Activated T-helper 1 cell treated with anti-CD3 and anti-CD28 coated beads, Interleukin-12 subunit alpha, Interleukin-12 subunit beta, Interleukin-2, Interleukin-4 antibody, amounts not matched to agents 30 ng/mL and 10 ng/mL and 1 ng/mL, durations not matched to agents 14 hours and 24 hours and 36 hours (primary cell): ENCODE measurements around the gene FAM236D. TPM values are rescaled to one million over a fixed set of nuclear protein-coding genes. Genes with fewer than 3 reads are reported as not detected.
"Not testable (repeated sequence)": the region's sequence is repeated elsewhere in the genome, so short reads cannot be mapped to it uniquely, and the experiment has no call there.

Experiments
- DNase-seq: peaks from one replicate; pipeline ENCODE4 v3.0.0; 2021; ENCODE audit warnings: low spot score
- H3K27ac Mint-ChIP-seq: one replicate; pipeline ENCODE4 v1.8.0; 2021; ENCODE audit warnings: mild to moderate bottlenecking, mixed read lengths
- H3K27me3 Mint-ChIP-seq: one replicate; pipeline ENCODE4 v1.8.0; 2022; ENCODE audit warnings: mild to moderate bottlenecking, moderate library complexity, mixed read lengths; ENCODE audit not compliant: insufficient read depth
- H3K36me3 Mint-ChIP-seq: one replicate; pipeline ENCODE4 v1.8.0; 2021; ENCODE audit warnings: low read depth, mixed read lengths
- H3K4me1 Mint-ChIP-seq: one replicate; pipeline ENCODE4 v1.8.0; 2021; ENCODE audit warnings: low read depth, mixed read lengths
- H3K4me3 Mint-ChIP-seq: one replicate; pipeline ENCODE4 v1.8.0; 2021; ENCODE audit warnings: mild to moderate bottlenecking, moderate library complexity, mixed read lengths
- H3K9me3 Mint-ChIP-seq: one replicate; pipeline ENCODE4 v1.8.0; 2021; ENCODE audit warnings: mixed read lengths
- intact Hi-C: fragments of 100-400 bp; cut with micrococcal nuclease; formaldehyde crosslinking; loops from one replicate; pipeline ENCODE4 v1.15.1; 2024
- total RNA-seq: library from RNA; stranded (reverse); gene quantifications from 2 replicates; pipeline ENCODE4 v1.2.3, GENCODE V29; 2022

FAM236D gene
- total RNA-seq, result not detected in 2 replicates

GRCh38 chrX:72808110-72808509 lies at the start of gene FAM236D:
TSS of gene FAM236D (minus strand) at chrX:72808210. CDS start at chrX:72808110, 100 bp downstream.
- H3K27me3 Mint-ChIP-seq, H3K4me1 Mint-ChIP-seq, intact Hi-C loops, H3K36me3 Mint-ChIP-seq, H3K9me3 Mint-ChIP-seq, DNase-seq, H3K27ac Mint-ChIP-seq, H3K4me3 Mint-ChIP-seq: not testable (repeated sequence)

GRCh38 chrX:72837532-72837931 lies 29.5 kb upstream of the FAM236D start:
- H3K27me3 Mint-ChIP-seq, H3K36me3 Mint-ChIP-seq, H3K9me3 Mint-ChIP-seq, intact Hi-C loops, DNase-seq, H3K4me3 Mint-ChIP-seq, H3K27ac Mint-ChIP-seq, H3K4me1 Mint-ChIP-seq: not testable (repeated sequence)

- H3K9me3 Mint-ChIP-seq, DNase-seq, intact Hi-C loops, H3K27ac Mint-ChIP-seq, H3K36me3 Mint-ChIP-seq, H3K4me1 Mint-ChIP-seq, H3K4me3 Mint-ChIP-seq, H3K27me3 Mint-ChIP-seq: not testable (repeated sequence)
Measured at GRCh38 chrX:72830701-72831100, 22.7 kb upstream of the FAM236D start.

DNA sequence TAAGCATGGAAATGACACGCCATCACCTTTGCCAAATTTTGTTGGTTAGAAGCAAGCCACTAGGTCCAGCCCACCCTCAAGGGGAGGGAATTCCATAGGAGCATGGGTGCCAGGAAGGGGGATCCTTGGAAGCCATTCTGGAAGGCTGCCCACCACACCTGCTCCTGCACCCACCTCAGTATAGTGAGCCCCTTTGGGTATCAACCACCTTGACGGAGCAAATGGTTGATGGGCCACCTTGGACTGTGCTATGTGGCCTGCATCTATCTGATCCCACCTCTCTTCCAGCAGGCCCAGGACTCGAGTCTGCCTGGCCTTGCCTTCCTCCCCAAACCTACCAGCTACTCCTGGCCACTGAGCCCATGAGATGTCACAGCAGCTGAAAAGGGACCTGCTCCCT lies 17.6 kb downstream of the FAM236D start:
- H3K9me3 Mint-ChIP-seq, H3K27me3 Mint-ChIP-seq, DNase-seq, H3K27ac Mint-ChIP-seq, H3K4me1 Mint-ChIP-seq, intact Hi-C loops, H3K4me3 Mint-ChIP-seq, H3K36me3 Mint-ChIP-seq: not testable (repeated sequence)

DNA sequence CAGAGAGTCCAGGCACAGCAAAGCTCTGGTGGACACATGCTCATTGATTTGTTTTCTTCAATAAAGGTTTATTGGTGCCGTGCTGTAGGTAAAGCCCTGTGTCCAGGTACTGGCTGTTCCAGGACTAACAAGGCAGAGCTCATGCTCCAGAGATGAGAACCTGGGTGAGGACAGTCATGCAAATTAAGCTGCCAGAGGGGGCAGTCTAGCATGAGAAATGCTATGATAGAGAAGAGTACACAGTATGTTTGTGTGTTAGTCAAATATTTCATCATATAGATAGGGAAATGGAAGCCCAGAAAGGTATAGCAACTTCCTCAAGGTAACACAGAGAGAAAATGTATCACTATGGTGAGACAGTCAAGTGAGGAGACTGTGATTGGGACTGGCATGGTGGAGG lies 19.9 kb downstream of the FAM236D start:
- H3K27me3 Mint-ChIP-seq, H3K36me3 Mint-ChIP-seq, H3K9me3 Mint-ChIP-seq, intact Hi-C loops, H3K4me3 Mint-ChIP-seq, H3K4me1 Mint-ChIP-seq, DNase-seq, H3K27ac Mint-ChIP-seq: not testable (repeated sequence)

GRCh38 chrX:72783964-72784363 lies 24.0 kb downstream of the FAM236D start:
- H3K36me3 Mint-ChIP-seq, H3K4me3 Mint-ChIP-seq, H3K27ac Mint-ChIP-seq, H3K27me3 Mint-ChIP-seq, H3K9me3 Mint-ChIP-seq, DNase-seq, H3K4me1 Mint-ChIP-seq, intact Hi-C loops: not testable (repeated sequence)

- DNase-seq, H3K4me3 Mint-ChIP-seq, H3K27me3 Mint-ChIP-seq, H3K27ac Mint-ChIP-seq, H3K9me3 Mint-ChIP-seq, intact Hi-C loops, H3K4me1 Mint-ChIP-seq, H3K36me3 Mint-ChIP-seq: not testable (repeated sequence)
Measured at GRCh38 chrX:72783365-72783936, 24.6 kb downstream of the FAM236D start.

GRCh38 chrX:72782560-72782959 lies 25.4 kb downstream of the FAM236D start, which contains the start of gene FAM236B:
TSS of gene FAM236B (minus strand) at chrX:72782660. CDS start at chrX:72782560, 100 bp downstream.
- H3K4me1 Mint-ChIP-seq, DNase-seq, H3K27me3 Mint-ChIP-seq, H3K36me3 Mint-ChIP-seq, H3K9me3 Mint-ChIP-seq, H3K27ac Mint-ChIP-seq, H3K4me3 Mint-ChIP-seq, intact Hi-C loops: not testable (repeated sequence)

DNA sequence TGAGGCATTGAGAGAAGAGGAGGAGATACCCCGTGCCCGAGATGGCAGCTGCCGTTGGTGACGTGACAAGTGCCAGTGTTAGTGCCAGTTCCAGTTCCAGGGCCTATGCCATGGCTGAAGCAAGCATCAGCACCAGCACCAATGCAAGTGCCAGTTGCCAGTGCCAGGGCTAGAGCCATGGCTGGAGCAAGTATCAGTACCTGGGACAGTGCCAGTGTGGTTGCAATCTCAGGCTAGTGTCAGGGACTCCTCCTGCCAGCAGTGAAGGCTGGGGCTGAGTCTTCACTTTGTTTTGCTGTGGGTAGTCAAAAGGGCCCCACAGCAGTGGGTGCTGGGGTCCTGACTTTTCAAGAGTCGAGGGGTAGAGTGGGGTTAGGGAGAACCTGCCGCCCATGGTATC lies 29.9 kb downstream of the FAM236D start:
- H3K27me3 Mint-ChIP-seq, intact Hi-C loops, H3K4me1 Mint-ChIP-seq, H3K9me3 Mint-ChIP-seq, DNase-seq, H3K27ac Mint-ChIP-seq, H3K4me3 Mint-ChIP-seq, H3K36me3 Mint-ChIP-seq: not testable (repeated sequence)

- H3K4me3 Mint-ChIP-seq, H3K4me1 Mint-ChIP-seq, H3K27me3 Mint-ChIP-seq, DNase-seq, H3K36me3 Mint-ChIP-seq, H3K27ac Mint-ChIP-seq, H3K9me3 Mint-ChIP-seq, intact Hi-C loops: not testable (repeated sequence)
Measured at GRCh38 chrX:72777467-72777790, 30.6 kb downstream of the FAM236D start.

DNA sequence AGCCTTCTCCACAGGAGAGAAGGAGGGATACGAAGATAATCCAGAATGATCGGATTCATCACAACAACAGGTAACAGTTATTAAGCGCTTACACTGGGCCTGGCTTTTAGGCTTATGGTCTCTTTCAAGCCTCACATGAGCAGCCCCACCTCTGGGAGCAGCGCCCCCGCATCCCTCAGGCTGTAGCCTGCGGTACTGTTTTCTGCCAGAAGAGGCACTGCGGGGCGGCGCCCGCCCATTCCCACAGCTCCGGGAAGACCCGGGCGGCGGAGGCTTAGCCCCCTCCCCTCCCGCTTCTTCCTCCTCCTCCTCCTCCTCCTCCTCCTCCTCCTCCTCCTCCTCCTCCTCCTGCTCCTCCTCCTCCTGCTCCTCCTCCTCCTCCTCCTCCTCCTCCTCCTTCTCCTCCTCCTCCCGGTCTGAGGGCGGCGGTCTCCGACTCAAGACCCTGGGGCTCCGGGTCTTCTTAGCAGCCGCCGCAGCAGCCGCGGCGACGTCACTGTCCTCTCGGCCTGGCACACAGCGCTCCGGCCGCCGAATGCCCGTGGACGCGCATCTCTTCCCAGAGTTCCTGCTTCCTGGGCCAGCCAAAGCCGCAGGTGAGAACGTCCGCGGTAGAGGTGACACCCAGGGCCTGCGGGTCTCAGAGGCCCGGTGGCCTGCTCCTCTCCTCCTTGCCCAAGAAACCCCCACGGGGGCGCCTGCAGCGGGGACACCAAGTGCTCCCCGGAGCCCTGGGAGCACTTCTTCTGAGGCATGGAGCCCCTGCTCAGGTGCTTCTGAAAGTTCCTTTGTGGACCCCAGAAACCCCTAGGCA lies 31.1 kb downstream of the FAM236D start, which contains the start of gene DMRTC1B:
Gene DMRTC1B (plus strand): TSS at position 238 of the 814 bp plus-strand sequence. CDS start 68,246 bp downstream, outside the sequence.
- H3K36me3 Mint-ChIP-seq, H3K27ac Mint-ChIP-seq, H3K4me1 Mint-ChIP-seq, H3K27me3 Mint-ChIP-seq, H3K9me3 Mint-ChIP-seq, H3K4me3 Mint-ChIP-seq, DNase-seq, intact Hi-C loops: not testable (repeated sequence)

DNA sequence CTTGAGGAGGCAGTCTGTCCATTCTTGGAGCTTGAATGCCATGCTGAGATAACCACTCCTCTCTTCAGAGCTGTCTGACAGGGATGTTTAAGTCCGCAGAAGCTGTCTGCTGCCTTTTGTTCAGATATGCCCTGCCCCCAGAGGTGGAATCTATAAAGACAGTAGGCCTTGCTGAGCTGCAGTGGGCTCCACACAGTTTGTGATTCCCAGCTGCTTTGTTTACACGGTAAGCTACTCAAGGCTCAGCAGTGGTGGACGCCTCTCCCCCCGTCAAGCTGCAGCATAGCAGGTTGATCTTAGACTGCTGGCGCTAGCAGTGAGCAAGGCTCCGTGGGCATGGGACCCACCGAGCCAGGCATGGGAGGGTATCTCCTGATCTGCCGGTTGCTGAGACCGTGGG lies 47.6 kb downstream of the FAM236D start:
- H3K27me3 Mint-ChIP-seq, H3K27ac Mint-ChIP-seq, DNase-seq, H3K36me3 Mint-ChIP-seq, H3K4me3 Mint-ChIP-seq, H3K9me3 Mint-ChIP-seq, intact Hi-C loops, H3K4me1 Mint-ChIP-seq: not testable (repeated sequence)
